ENCODE measurements around the gene RELA. TPM values are rescaled to one million over a fixed set of nuclear protein-coding genes. Genes with fewer than 3 reads are reported as not detected.

Gene RELA
- polyA plus RNA-seq, 3 donors: 21.3 to 67.9 (median 30.9) TPM

- H3K27me3 ChIP-seq (ENCODE audit: control insufficient read depth in 2 of 2, insufficient read depth in 2 of 2, low read length in 2 of 2): no peaks in the 10 kb centered on the region
- H3K4me3 Mint-ChIP-seq: peak overlapping the region; percentile 89 to 96
- peak overlapping the region; percentile 53 to 99 (median 97) for H3K27ac Mint-ChIP-seq
- H4K20me1 ChIP-seq (ENCODE audit: insufficient read depth, low read length): peaks cover 83% of the 10 kb centered on the region
- no peak for TF ChIP-seq CTCF (IDR thresholded peaks at IDR 0.05)
- peaks cover 38 to 59% of the 10 kb centered on the region in 2 donors for H3K36me3 Mint-ChIP-seq
- peaks cover 50 to 69% of the 10 kb centered on the region in 2 donors for H3K4me1 ChIP-seq (ENCODE audit: control insufficient read depth in 1 of 2, insufficient read depth in 2 of 2, low read length in 2 of 2)
- H3K9me3 ChIP-seq (replicated peaks in 1 of 2; ENCODE audit: control insufficient read depth in 1 of 2, insufficient read depth in 1 of 2, low read length in 2 of 2): no peaks in the 10 kb centered on the region
- intact Hi-C loops (cut with micrococcal nuclease): loop anchor here (5.0 to 10.0 kb wide), 3 partner anchors 36 to 71 kb away; partner anchors contain the start of gene EHBP1L1 (in 1 of the 2)
- H3K9me3 Mint-ChIP-seq: peaks cover 0 to 2% (median 0%) of the 10 kb centered on the region in 7 donors
- H3K4me3 ChIP-seq (replicated peaks in 1 of 3; ENCODE audit: low read depth in 2 of 3, low read length in 3 of 3): peak overlapping the region; percentile 72 to 96 (median 93)
- H3K9ac ChIP-seq (ENCODE audit: insufficient read depth, low read length, poor library complexity, severe bottlenecking): peak overlapping the region; percentile 92
- WGBS (ENCODE audit: insufficient coverage): 11% methylated on average over 30 of the region's 43 CpGs
- DNase-seq: peak in 1 of 3 donors; percentile 35
- H3K4me1 Mint-ChIP-seq: peaks cover 53% of the 10 kb centered on the region
- no peaks in the 10 kb centered on the region for H3K27me3 Mint-ChIP-seq (ENCODE audit: low read depth in 3 of 3)
- H3K4me2 ChIP-seq (replicated peaks; ENCODE audit: extremely low read depth, low read length, poor library complexity, severe bottlenecking): peak overlapping the region; percentile 99
- peak overlapping the region; percentile 38 for H2AFZ ChIP-seq (ENCODE audit: insufficient read depth, low read depth, low read length, poor library complexity, severe bottlenecking)
- H3K27ac ChIP-seq (ENCODE audit: low read depth in 1 of 2, low read length in 2 of 2): peak overlapping the region; percentile 94 to 96
- peaks cover 37 to 39% of the 10 kb centered on the region in 2 donors for H3K36me3 ChIP-seq (replicated peaks in 1 of 2; ENCODE audit: control insufficient read depth in 1 of 2, insufficient read depth in 2 of 2, low read length in 2 of 2)
- H3K79me2 ChIP-seq (ENCODE audit: insufficient read depth, low read length): peaks cover 96% of the 10 kb centered on the region
Measured at GRCh38 chr11:65613091-65613928, 49.4 kb downstream of the RELA start.

GRCh38 chr11:65612691-65613090 is 50.0 kb downstream of the RELA start:
- Histone ChIP-seq H3K79me2 (ENCODE audit: insufficient read depth, low read length) (peaks cover 96% of the 10 kb centered on the region), H3K27ac (ENCODE audit: low read depth in 1 of 2, low read length in 2 of 2) (peak overlapping the region; percentile 94 to 96), H3K36me3 (replicated peaks in 1 of 2; ENCODE audit: control insufficient read depth in 1 of 2, insufficient read depth in 2 of 2, low read length in 2 of 2) (peaks cover 37 to 39% of the 10 kb centered on the region in 2 donors), H3K27me3 (ENCODE audit: control insufficient read depth in 2 of 2, insufficient read depth in 2 of 2, low read length in 2 of 2) (no peaks in the 10 kb centered on the region), H3K9me3 (replicated peaks in 1 of 2; ENCODE audit: control insufficient read depth in 1 of 2, insufficient read depth in 1 of 2, low read length in 2 of 2) (no peaks in the 10 kb centered on the region), H3K4me2 (replicated peaks; ENCODE audit: extremely low read depth, low read length, poor library complexity, severe bottlenecking) (peak overlapping the region; percentile 99), H4K20me1 (ENCODE audit: insufficient read depth, low read length) (peaks cover 83% of the 10 kb centered on the region), H3K4me3 (replicated peaks in 1 of 3; ENCODE audit: low read depth in 2 of 3, low read length in 3 of 3) (peak overlapping the region; percentile 72 to 96 (median 93)), H2AFZ (ENCODE audit: insufficient read depth, low read depth, low read length, poor library complexity, severe bottlenecking) (no peak overlapping the region), H3K9ac (ENCODE audit: insufficient read depth, low read length, poor library complexity, severe bottlenecking) (peak overlapping the region; percentile 92), H3K4me1 (ENCODE audit: control insufficient read depth in 1 of 2, insufficient read depth in 2 of 2, low read length in 2 of 2) (peaks cover 50 to 69% of the 10 kb centered on the region in 2 donors)
- no peak for TF ChIP-seq CTCF (IDR thresholded peaks at IDR 0.05)
- peaks cover 40 to 59% of the 10 kb centered on the region in 2 donors for H3K36me3 Mint-ChIP-seq
- H3K4me1 Mint-ChIP-seq: peaks cover 53% of the 10 kb centered on the region
- H3K9me3 Mint-ChIP-seq: peaks cover 0 to 2% (median 0%) of the 10 kb centered on the region in 7 donors
- H3K4me3 Mint-ChIP-seq: peak overlapping the region; percentile 89 to 96
- no peak for DNase-seq
- H3K27me3 Mint-ChIP-seq (ENCODE audit: low read depth in 3 of 3): no peaks in the 10 kb centered on the region
- intact Hi-C loops (cut with micrococcal nuclease): loop anchor here (5.0 to 10.0 kb wide), 3 partner anchors 35 to 70 kb away; partner anchors contain the start of gene EHBP1L1 (in 1 of the 2)
- peak overlapping the region; percentile 88 to 99 (median 96) for H3K27ac Mint-ChIP-seq
- WGBS (ENCODE audit: insufficient coverage): 37% methylated on average over 7 of the region's 7 CpGs

Data from CD14-positive monocyte (primary cell).